LNCaP clone FGC (cell line): ENCODE data around the gene TAS2R14.
A peak's percentile ranks its signal among the peaks of the same experiment; 100 is the strongest.

Experiments used
- DNase-seq: peaks from one replicate; pipeline ENCODE4 v3.0.0-alpha.2; 2011; ENCODE audit warnings: low read depth
- H3K4me3 ChIP-seq: 2 replicates; pipeline ENCODE4 v1.5.1; 2011; ENCODE audit warnings: mild to moderate bottlenecking, low read depth, low read length, control low read depth
- TF ChIP-seq, protein P1 (sequence below): IDR thresholded peaks from 2 replicates; pipeline ENCODE4 v1.5.1; 2012; ENCODE audit warnings: mild to moderate bottlenecking; ENCODE audit not compliant: control insufficient read depth, insufficient read depth; ENCODE audit errors: extremely low read depth

Gene TAS2R14, protein sequence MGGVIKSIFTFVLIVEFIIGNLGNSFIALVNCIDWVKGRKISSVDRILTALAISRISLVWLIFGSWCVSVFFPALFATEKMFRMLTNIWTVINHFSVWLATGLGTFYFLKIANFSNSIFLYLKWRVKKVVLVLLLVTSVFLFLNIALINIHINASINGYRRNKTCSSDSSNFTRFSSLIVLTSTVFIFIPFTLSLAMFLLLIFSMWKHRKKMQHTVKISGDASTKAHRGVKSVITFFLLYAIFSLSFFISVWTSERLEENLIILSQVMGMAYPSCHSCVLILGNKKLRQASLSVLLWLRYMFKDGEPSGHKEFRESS

DNA sequence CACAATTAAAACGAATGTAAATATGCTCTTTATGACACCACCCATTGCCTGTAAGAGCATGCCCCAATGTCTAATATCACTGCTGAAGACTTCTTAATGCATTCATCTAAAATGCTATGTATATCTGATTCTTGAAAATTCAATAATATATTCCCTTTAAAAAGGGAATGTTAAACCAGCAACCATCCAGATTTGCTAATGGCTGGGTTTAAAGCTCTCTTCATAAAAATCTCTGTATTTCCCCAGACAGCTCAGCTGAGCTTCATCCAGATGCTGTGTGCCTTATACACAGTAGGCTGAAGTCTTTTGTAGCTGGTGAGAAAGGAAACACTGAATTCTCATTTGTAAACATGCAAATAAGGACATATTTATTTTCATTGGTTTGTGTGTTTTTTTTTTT lies at the start of gene TAS2R14:
TSS of gene TAS2R14 (minus strand) at position 101 of the 400 bp plus-strand sequence. CDS start at position 45, 56 bp downstream.
- TF ChIP-seq, protein P1, sequence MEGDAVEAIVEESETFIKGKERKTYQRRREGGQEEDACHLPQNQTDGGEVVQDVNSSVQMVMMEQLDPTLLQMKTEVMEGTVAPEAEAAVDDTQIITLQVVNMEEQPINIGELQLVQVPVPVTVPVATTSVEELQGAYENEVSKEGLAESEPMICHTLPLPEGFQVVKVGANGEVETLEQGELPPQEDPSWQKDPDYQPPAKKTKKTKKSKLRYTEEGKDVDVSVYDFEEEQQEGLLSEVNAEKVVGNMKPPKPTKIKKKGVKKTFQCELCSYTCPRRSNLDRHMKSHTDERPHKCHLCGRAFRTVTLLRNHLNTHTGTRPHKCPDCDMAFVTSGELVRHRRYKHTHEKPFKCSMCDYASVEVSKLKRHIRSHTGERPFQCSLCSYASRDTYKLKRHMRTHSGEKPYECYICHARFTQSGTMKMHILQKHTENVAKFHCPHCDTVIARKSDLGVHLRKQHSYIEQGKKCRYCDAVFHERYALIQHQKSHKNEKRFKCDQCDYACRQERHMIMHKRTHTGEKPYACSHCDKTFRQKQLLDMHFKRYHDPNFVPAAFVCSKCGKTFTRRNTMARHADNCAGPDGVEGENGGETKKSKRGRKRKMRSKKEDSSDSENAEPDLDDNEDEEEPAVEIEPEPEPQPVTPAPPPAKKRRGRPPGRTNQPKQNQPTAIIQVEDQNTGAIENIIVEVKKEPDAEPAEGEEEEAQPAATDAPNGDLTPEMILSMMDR: no peak
- DNase-seq: no peak
- no peak within 1 kb of the TSS for H3K4me3 ChIP-seq

DNA sequence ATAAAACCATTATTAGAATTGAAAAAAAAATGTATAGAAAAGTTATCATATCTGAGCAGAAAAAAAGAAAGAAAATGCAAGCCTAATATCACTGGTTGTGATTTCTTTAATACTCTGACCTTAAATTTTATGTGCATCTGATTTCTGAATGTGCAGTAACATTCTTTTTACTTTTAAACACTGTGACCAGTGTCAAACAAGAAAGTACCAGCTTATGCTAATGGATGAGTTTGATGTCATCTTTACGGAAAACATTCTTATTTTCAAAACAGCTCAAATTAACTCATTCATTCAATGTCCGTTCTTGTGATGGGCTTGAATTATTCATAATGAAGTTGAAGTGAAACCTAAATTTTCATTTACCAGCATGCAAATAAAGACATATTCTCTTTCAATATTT lies 47.7 kb upstream of the TAS2R14 start, which contains the start of gene TAS2R50:
TSS of gene TAS2R50 (minus strand) at position 101 of the 400 bp plus-strand sequence. CDS start at position 49, 52 bp downstream.
- no peak for DNase-seq
- no peak within 1 kb of the TSS for H3K4me3 ChIP-seq
- TF ChIP-seq, protein P1: no peak

DNA sequence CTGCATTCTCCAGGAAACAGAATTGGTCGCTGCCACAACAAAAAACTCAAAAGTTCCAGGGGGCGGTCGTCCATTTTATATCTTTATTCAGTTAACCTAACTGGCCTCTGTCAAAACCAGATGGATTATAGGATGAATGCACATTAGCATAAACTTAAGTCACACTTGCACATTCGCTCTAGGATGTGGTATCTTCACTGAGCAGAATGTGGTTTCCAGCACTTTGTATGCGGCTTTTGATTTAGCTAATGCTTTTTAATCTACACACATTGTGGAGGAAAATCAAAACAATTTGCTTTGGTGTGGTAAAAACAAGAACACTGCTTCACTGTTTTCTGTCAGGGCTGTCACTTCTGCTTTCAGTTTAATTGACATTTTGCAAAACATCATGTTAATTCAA lies 43.2 kb upstream of the TAS2R14 start:
- H3K4me3 ChIP-seq: no peak overlapping the region
- TF ChIP-seq, protein P1: no peak
- DNase-seq: no peak

DNA sequence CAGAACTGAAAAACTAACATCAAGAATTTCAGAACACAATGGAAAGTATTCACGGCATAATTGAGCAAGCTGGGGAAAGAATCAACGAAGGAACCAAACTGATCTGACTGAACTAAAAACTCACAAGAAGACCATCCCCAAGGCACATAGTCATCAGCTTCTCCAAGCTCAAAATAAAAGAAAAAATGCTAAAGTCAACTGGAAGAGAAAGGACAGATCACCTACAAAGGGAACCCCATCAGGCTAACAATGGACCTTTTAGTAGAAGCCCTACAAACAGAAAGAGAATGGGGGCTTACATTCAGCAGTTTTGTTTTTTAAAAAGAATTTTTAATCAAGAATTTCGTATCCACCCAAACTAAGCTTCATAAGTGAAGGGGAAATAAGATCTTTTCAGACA lies 35.9 kb upstream of the TAS2R14 start:
- TF ChIP-seq, protein P1: no peak
- H3K4me3 ChIP-seq: no peak overlapping the region
- DNase-seq: no peak

DNA sequence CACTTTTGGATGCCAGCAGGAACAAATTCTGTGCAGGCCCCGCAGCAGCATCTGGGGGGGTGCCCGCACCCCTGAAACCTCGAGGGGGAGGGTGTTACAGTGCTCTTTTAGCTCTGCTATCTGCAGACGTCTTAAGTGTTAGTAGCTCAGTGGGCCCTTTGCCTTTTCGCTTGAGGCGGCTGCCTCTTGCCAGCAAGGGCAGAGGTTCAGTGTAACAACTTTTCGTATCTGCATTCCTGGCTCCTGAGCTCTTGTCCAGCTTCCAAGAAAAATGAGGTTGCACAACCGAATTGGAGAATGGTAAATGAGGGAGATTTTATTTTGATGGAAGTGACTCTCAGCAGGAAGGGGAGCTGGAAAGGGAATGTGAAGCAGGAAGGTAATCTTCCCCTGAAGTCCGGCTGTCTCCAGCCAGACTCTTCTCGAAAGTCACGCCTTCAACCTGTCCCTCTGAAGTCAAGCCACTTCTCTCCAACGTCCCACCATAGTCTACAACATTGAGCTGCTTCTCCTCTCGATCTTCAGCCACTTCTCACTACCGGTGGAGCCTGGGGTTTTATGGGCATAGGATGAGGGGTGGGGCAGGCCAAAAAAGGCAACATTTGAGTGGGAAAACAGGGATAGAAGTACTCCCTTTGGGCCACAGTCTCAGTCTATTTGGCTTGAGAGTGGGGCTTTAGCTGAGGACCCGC lies 29.8 kb upstream of the TAS2R14 start:
- TF ChIP-seq, protein P1: no peak
- H3K4me3 ChIP-seq: no peak overlapping the region
- DNase-seq: peak; percentile 45

DNA sequence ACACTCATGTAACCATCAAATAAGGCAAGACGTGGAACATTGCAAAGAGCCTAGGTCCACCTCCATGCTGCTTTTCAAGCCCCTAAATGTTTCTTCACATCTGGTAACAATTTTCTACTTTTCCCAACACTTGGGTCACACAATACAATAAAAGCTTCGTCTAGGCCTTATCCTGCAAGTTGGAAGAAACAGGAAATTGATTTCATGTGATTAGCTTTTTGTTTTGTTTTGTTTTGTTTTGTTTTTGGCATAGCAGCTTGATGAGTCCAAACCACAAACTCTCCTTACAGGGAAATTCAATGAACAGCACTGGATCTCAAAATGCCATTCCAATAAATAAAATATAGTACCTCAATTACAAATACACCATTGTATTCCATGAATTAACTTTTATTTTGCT lies 28.3 kb upstream of the TAS2R14 start:
- DNase-seq: no peak
- H3K4me3 ChIP-seq: no peak overlapping the region
- TF ChIP-seq, protein P1: no peak

DNA sequence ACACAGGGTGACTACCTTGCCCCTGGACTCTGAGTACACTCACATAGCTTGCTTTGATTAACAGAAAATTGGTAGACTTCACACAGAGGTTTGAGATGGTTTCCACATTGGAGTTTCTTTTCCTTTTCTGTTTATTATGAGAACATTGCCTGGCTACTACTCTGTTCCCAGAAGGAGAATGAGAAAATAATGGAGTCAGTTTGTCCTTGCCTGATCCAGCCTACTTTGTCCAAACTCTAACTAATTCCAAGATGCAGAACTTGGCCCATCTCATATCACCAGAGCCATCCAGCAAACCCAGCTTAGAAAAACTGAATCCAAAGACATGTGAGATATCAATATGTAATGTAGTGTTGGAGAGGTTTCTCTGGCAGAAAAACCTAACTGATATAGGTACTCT lies 27.3 kb upstream of the TAS2R14 start:
- no peak overlapping the region for H3K4me3 ChIP-seq
- DNase-seq: no peak
- TF ChIP-seq, protein P1: no peak
